Measurements from ENCODE around the gene KMT2A.
A peak's percentile ranks its signal among the peaks of the same experiment; 100 is the strongest.
"Not testable (repeated sequence)": the region's sequence is repeated elsewhere in the genome, so short reads cannot be mapped to it uniquely, and the experiment has no call there.

The KMT2A gene

DNA sequence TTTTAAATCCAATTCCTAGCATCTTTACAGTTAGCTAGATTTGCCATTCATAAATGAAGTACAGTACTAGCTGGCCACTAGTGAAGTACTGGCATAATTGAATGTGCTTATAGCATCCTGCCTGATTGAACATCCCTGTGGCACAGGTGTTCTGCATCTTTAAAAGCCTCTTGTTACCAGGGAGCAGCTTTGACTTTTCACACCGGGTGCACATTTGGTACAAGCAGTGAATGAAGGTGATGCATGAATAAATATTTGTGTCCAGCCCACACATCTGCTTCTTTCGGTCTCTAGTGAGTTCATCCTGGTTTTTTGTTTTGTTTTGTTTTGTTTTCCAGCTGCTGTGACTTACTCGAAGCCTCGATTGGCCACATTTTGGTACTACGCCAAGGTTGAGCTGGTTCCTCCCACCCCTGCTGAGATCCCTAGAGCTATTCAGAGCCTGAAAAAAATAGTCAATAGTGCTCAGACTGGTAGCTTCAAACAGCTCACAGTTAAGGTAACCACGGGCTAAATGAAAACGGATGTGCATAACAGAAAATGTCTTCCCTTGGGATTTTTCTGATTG, 29.6 kb upstream of the KMT2A start:
- peak; percentile 78 for DNase-seq (ENCODE audit: low read depth)
- H3K4me3 ChIP-seq (ENCODE audit: low read depth, low read length) = no peak overlapping the region
- TF ChIP-seq, protein P1, sequence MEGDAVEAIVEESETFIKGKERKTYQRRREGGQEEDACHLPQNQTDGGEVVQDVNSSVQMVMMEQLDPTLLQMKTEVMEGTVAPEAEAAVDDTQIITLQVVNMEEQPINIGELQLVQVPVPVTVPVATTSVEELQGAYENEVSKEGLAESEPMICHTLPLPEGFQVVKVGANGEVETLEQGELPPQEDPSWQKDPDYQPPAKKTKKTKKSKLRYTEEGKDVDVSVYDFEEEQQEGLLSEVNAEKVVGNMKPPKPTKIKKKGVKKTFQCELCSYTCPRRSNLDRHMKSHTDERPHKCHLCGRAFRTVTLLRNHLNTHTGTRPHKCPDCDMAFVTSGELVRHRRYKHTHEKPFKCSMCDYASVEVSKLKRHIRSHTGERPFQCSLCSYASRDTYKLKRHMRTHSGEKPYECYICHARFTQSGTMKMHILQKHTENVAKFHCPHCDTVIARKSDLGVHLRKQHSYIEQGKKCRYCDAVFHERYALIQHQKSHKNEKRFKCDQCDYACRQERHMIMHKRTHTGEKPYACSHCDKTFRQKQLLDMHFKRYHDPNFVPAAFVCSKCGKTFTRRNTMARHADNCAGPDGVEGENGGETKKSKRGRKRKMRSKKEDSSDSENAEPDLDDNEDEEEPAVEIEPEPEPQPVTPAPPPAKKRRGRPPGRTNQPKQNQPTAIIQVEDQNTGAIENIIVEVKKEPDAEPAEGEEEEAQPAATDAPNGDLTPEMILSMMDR (conservative IDR thresholded peaks at IDR 0.05; ENCODE audit: low read depth, low read length) = no peak

DNA sequence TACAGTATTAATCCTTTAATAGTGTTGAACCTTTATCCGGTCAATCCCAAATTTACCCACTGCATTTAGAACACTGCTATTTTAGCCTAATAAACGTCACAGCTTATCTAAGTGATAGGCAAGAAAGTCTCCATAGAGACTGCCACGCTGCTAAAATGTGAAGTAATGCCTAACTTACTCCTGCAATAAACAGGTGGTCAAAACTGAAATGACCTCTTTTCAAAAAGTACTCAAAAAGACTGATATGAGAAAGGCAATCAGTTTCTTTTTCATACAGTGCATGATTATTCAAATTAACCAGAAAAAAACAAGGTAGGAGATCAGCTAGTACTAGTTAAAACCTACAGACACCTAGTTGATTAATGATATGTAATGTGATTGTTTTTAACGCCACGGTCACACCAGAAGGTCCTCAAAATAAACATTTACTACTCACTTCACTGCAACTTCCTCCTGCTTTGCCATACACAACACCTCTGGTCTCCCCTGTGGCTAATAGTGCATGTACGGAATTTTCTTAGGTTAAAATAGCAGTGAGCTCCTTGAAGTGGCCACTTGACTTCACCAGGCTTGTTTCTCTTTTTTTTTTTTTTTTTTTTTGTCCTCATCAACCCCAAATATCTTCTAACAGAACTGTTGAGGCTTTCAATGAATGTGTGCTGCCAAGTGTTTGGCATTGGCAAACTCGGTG, 26.1 kb upstream of the KMT2A start:
- TF ChIP-seq, protein P1 (conservative IDR thresholded peaks at IDR 0.05; ENCODE audit: low read depth, low read length) = no peak
- DNase-seq (ENCODE audit: low read depth) = no peak
- no peak overlapping the region for H3K4me3 ChIP-seq (ENCODE audit: low read depth, low read length)

DNA sequence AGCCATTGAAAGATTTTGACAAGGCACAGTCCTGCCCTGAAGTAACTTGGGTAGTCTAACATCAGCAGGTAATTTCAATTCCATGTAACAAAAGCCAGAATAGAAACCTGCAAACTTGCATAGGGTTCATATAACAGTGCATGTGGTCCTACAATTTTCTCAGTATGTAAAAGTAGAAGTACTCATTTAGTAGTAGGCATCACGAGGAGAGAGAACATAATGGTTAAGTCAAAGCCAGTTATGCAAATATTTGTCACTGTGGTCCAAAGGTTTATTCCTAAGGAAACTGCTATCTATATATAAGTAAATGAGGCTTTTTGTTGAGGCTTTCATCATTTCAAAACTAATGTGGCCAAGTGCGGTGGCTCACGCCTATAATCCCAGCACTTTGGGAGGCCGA, 24.8 kb upstream of the KMT2A start:
- no peak for DNase-seq (ENCODE audit: low read depth)
- H3K4me3 ChIP-seq (ENCODE audit: low read depth, low read length) = no peak overlapping the region
- TF ChIP-seq, protein P1 (conservative IDR thresholded peaks at IDR 0.05; ENCODE audit: low read depth, low read length) = no peak

DNA sequence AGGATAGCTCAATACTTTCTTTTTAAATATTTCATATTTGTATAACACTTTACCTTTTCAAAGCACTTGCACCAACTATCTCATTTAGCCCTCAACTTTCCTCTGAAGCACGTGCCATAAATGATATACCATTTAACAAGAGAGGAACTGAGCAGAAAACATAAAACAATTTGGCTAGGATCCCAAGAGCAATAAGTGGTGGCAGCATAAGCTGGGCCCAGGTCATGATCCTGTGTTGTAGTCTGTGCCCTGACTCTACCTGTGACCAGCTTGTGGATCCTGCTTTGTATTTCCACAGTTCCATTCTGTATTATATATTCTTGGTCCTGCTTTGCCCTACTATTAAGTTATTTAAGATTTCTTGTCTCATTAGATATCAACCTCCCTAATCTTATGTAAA, 23.4 kb upstream of the KMT2A start:
- no peak overlapping the region for H3K4me3 ChIP-seq (ENCODE audit: low read depth, low read length)
- TF ChIP-seq, protein P1 (conservative IDR thresholded peaks at IDR 0.05; ENCODE audit: low read depth, low read length) = no peak
- DNase-seq (ENCODE audit: low read depth) = no peak

DNA sequence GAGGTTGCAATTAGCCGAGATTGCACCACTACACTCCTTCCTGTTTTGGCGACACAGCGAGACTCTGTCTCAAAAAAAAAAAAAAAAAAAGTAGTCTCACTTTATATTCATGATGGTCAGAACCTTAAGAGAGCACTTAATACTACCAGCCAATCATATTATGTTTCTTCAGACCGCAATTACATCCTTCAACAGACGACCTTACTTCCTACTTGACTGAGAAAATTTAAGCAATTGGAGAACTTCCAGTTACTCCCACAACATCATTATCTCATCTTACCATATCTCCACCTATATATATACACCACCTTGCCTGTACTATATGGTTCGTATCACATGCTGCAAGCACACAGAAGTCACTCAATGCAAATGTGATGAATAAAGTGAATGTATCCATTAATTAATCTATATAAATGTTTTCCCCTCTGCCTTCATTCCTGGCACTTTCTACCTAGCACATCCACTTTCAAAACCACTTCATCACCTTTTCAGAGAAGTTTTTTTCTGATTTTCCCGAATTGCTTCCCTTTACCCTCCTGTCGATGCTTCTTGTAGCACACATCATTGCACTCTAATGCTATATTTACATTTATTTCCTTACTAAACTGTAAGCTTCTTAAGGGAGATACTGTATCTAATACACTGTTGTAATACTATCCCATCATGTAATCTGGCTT, 21.1 kb upstream of the KMT2A start:
- no peak for DNase-seq (ENCODE audit: low read depth)
- TF ChIP-seq, protein P1 (conservative IDR thresholded peaks at IDR 0.05; ENCODE audit: low read depth, low read length) = no peak
- no peak overlapping the region for H3K4me3 ChIP-seq (ENCODE audit: low read depth, low read length)

DNA sequence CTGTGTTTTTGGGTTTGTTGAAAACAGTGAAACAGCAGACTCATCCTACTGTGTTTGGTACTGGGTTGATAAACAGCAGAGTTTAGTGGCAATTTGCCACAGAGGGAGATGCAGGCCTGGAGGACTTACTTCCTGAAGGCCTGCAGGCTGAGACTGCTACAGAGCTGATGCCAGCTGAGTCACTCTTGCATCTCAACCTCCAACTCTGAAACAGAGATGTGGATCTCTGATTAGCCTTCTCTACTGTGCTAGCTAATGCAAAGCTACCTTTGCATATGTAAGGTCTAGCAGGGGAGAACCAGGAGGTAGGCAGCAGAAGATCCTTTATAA, 20.6 kb upstream of the KMT2A start:
- no peak overlapping the region for H3K4me3 ChIP-seq (ENCODE audit: low read depth, low read length)
- TF ChIP-seq, protein P1 (conservative IDR thresholded peaks at IDR 0.05; ENCODE audit: low read depth, low read length) = no peak
- DNase-seq (ENCODE audit: low read depth) = peak; percentile 96

DNA sequence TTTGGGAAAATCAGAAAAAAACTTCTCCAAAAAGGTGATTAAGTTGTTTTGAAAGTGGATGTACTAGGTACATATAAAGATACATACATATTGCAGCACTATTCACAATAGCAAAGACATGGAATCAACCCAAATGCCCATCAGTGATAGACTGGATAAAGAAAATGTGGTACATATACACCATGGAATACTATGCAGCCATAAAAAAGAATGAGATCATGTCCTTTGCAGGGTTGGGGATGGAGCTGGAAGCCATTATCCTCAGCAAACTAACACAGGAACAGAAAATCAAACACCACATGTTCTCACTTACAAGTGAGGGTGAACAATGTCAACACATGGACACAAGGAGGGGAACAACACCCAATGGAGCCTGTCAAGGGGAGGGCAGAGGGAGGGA, 19.4 kb upstream of the KMT2A start:
- not testable (repeated sequence) for DNase-seq (ENCODE audit: low read depth); H3K4me3 ChIP-seq (ENCODE audit: low read depth, low read length)

All from choroid plexus epithelial cell (primary cell).